GM12891 (cell line): ENCODE results near the gene PPM1H.

Source experiments
- DNase-seq: peaks from one replicate; pipeline ENCODE4 v3.0.0; 2011; ENCODE audit warnings: low spot score; ENCODE audit not compliant: insufficient read length
- FAIRE-seq: peaks from 2 replicates; lab custom pipeline; 2011; peaks lifted over from hg19 to GRCh38; lab: Jason Lieb, UNC
- PAX5 ChIP-seq: IDR thresholded peaks from 2 replicates; pipeline ENCODE4 v1.6.1; 2011; ENCODE audit warnings: low read length, moderate library complexity, mild to moderate bottlenecking; ENCODE audit not compliant: insufficient read depth, severe bottlenecking
- POLR2A ChIP-seq: IDR thresholded peaks from 2 replicates; pipeline ENCODE4 v1.6.1; 2011; ENCODE audit warnings: low read depth, low read length, control low read depth
- POLR2AphosphoS5 ChIP-seq: IDR thresholded peaks from 2 replicates; pipeline ENCODE4 v1.6.1; 2011; ENCODE audit warnings: low read depth, low read length, control low read depth
- POU2F2 ChIP-seq: IDR thresholded peaks from 2 replicates; pipeline ENCODE4 v1.6.1; 2011; ENCODE audit warnings: low read depth, mild to moderate bottlenecking, control low read depth, low read length, moderate library complexity
- SPI1 ChIP-seq: IDR thresholded peaks from 2 replicates; pipeline ENCODE4 v1.6.1; 2011; ENCODE audit warnings: low read depth, low read length, control low read depth
- TAF1 ChIP-seq: IDR thresholded peaks from 2 replicates; pipeline ENCODE4 v1.6.1; 2011; ENCODE audit warnings: low read depth, low read length, control low read depth

The PPM1H gene

DNA sequence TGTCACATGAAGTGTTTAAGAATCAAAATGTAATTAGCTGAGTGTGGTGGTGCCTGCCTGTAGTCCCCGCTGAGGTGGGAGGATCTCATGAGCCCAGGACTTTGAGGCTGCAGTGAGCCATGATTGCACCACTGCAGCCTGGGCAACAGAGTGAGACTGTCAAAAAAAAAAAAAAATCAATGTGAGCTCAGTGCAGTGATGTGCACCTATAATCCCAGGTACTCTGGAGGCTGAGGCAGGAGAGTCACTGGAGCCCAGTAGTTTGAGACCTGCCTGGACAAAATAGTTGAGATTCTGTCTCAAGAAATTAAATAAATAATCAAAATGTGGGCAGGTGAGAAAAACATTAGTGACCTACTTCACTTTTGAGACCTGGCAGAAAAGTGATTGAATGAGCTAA lies 328.3 kb downstream of the PPM1H start:
- TF ChIP-seq PAX5 (no peak), SPI1 (no peak), POLR2AphosphoS5 (no peak), POLR2A (no peak), POU2F2 (no peak), TAF1 (no peak)
- DNase-seq (no peak), FAIRE-seq (no peak)

GRCh38 chr12:62605981-62606380 lies 329.0 kb downstream of the PPM1H start:
- DNase-seq (no peak), FAIRE-seq (no peak)
- TF ChIP-seq POLR2AphosphoS5 (peak; percentile 0; the same call in 1 of the 2 replicates), POLR2A (no peak), TAF1 (no peak)

DNA sequence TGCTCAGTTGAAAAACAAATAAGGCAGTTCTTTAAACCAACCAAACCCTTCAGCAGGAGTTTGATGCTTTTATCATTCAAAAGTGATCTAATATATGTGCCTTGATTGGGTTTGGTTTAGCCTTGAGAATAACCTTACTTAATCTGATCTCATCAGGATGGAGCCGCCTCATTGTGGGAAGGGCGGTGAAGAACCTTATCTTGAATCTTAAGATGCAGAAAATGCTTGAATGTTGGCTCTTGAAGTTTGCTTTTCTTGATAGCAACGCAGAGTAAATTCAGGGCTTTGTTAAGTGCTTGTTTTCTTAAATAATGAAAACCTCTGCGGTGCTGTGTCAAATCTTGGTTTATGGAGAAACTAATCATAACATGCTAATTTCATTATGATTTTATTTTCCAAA lies 330.1 kb downstream of the PPM1H start:
- DNase-seq (no peak), FAIRE-seq (no peak)
- TF ChIP-seq POLR2A (no peak), TAF1 (no peak), PAX5 (no peak)

DNA sequence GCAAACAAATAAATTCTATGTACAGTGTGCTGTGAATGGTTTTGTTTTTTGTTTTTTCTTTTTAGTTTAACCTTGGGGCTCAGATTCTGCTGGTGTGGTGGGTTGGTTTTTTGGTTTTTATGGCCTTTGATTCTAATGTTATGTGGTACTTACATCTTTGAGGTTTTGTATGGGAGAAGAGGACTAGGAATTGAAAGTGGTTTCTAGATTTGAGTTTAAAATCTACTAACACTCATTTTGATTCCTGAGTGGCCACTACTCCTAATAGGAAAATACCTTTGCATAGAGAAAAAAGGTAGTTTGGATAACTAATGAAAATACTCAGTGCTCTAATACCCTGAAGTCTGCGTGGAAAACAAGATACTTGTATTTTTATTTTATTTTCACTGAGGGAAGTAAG lies 330.6 kb downstream of the PPM1H start:
- no peak for FAIRE-seq
- TF ChIP-seq POU2F2 (no peak), PAX5 (no peak), SPI1 (no peak), POLR2A (no peak), POLR2AphosphoS5 (no peak), TAF1 (no peak)
- no peak for DNase-seq

- TF ChIP-seq SPI1 = no peak
- no peak for TF ChIP-seq POU2F2
- no peak for TF ChIP-seq TAF1
- TF ChIP-seq POLR2A = no peak
- TF ChIP-seq POLR2AphosphoS5 = no peak
- no peak for TF ChIP-seq PAX5
- no peak for DNase-seq
- no peak for FAIRE-seq
These were observed 331.2 kb downstream of the PPM1H start for GRCh38 chr12:62603811-62604098.

GRCh38 chr12:62603061-62603810 lies 331.7 kb downstream of the PPM1H start:
- FAIRE-seq (peak; percentile 93), DNase-seq (peak; percentile 64)
- peak; percentile 95 for TF ChIP-seq POLR2AphosphoS5
- TF ChIP-seq POLR2A = peak; percentile 96
- TF ChIP-seq TAF1 = peak; percentile 74
- no peak for TF ChIP-seq PAX5
- TF ChIP-seq POU2F2 = peak; percentile 60; the same call in 1 of the 2 replicates
- TF ChIP-seq SPI1 = no peak

GRCh38 chr12:62602255-62603060 lies 332.5 kb downstream of the PPM1H start:
- DNase-seq = peak; percentile 49
- FAIRE-seq = no peak
- peak; percentile 95 for TF ChIP-seq PAX5
- TF ChIP-seq POU2F2 = 0 out of 2 replicates have a peak, but pooled peaks have one; percentile 48
- no peak; the same call in none of the 2 replicates for TF ChIP-seq TAF1
- peak; percentile 63; the same call in 1 of the 2 replicates for TF ChIP-seq POLR2A
- peak; percentile 92 for TF ChIP-seq POLR2AphosphoS5
- peak; percentile 82 for TF ChIP-seq SPI1

GRCh38 chr12:62601765-62602164 lies 333.2 kb downstream of the PPM1H start:
- DNase-seq (no peak), FAIRE-seq (no peak)
- TF ChIP-seq SPI1 = no peak
- no peak for TF ChIP-seq TAF1
- TF ChIP-seq POLR2A = no peak
- no peak for TF ChIP-seq POU2F2
- TF ChIP-seq POLR2AphosphoS5 = no peak
- no peak for TF ChIP-seq PAX5

DNA sequence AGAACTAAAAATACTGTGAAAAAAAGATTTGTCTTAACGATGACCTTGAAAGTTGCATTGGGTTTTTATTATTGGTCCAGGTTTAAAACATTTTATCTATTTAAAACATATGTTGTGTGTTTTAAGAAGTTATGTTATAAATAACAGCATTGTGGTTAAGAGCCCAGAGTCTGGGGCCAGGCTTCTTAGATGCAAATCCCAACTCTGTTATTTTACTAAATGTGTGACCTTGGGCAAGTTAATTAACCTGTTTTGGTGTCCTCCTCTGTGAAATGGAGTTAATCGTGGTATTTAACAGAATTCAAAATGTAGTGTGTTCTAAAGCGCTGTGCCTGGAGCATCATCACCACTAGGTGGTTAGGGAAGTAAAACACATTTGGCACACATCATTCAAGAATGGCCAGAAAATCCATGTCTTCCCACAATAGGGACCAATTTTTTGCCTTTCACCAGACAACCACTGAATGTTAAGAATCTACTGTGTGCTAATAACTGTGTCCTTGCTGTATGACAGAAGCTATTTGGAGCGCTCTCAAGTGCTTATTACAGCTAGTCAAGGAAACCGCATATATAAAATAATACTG lies 335.0 kb downstream of the PPM1H start:
- no peak for FAIRE-seq
- TF ChIP-seq PAX5 (no peak), POU2F2 (no peak), SPI1 (no peak), TAF1 (no peak), POLR2AphosphoS5 (no peak), POLR2A (no peak)
- no peak for DNase-seq

GRCh38 chr12:62598846-62599245 lies 336.1 kb downstream of the PPM1H start:
- TF ChIP-seq POU2F2 (no peak), TAF1 (no peak), SPI1 (no peak), POLR2AphosphoS5 (no peak), PAX5 (no peak), POLR2A (no peak)
- FAIRE-seq = no peak
- no peak for DNase-seq
